ENCODE results near the gene PRICKLE2. TPM values are rescaled to one million over a fixed set of nuclear protein-coding genes. Genes with fewer than 3 reads are reported as not detected.

PRICKLE2 gene
- total RNA-seq, 1 donor from 2014 or later, result 5.1 TPM

DNA sequence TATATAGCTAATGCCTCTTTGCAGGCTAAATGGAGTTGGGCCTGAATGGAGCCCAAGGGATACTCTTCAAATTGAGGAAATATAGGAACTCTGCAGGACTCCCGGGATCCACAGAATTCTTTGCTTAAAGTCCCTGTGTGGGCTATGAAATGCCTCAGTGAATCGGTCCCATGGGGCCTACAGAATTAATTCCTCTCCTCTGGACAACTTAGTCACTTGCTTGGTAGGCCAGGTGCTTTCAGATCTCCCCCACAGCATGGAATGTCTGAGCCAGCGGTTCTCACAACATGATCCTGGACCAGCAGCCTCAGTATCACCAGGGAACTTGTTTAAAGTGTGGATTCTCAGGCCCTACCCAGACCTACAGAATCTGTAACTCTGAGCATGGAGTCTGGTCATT lies 15.1 kb upstream of the PRICKLE2 start:
- no peak for TF ChIP-seq CTCF (conservative IDR thresholded peaks at IDR 0.05; ENCODE audit: low read depth, low read length)
- DNase-seq (ENCODE audit: low read depth), result no peak
- H3K4me3 ChIP-seq (ENCODE audit: low read depth, low read length), result no peak overlapping the region

DNA sequence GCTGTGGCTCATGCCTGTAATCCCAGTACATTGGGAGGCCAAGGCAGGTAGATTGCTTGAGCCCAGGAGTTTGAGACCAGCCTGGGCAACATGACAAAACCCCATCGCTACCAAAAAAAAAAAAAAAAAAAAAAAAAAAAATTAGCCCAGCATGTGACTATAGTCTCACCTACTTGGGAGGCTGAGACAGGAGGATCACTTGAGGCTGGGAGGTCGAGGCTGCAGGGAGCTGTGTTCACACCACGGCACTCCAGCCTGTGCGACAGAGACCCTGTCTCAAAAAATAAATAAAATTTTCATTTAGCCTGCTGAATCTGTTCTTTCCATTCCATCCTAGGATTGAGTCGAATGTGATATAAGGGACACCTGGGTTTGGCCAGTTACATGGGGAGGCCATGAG lies 14.6 kb upstream of the PRICKLE2 start:
- no peak overlapping the region for H3K4me3 ChIP-seq (ENCODE audit: low read depth, low read length)
- TF ChIP-seq CTCF (conservative IDR thresholded peaks at IDR 0.05; ENCODE audit: low read depth, low read length), result no peak
- DNase-seq (ENCODE audit: low read depth), result no peak

DNA sequence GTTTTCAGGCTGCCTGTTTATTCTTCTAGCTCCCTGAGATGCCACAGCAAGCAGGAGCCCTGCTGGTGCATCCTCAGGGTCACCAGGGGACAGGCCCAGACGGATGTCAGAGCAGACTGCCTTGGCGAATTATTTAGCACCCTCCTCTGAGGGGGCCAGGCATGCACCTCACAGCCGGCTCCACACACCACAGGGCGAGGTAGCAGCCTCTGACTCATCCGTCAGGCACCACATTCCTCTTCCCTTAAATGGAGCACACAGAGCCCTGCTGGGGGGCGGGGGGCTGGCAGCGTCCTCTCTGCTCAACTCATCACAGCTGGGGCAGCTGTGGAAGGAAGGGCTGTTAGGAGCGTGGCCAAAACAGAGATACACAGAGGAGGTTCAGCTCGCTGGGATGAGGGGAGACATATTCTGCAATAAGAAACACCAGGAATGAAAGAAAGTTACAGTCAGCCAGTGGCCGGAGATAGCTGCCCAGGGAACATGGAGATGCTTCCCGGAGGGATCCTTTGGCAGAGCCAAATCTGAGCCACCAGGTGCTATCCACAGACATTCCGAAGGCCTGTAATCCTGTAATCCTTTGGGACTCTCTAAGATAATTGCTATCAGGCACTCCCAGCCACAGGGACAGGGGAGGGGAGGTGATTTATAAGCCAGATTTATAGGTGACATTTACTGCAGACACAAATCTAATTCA lies 13.9 kb upstream of the PRICKLE2 start:
- DNase-seq (ENCODE audit: low read depth), result no peak
- TF ChIP-seq CTCF (conservative IDR thresholded peaks at IDR 0.05; ENCODE audit: low read depth, low read length), result no peak
- H3K4me3 ChIP-seq (ENCODE audit: low read depth, low read length), result peak overlapping the region; percentile 16

- H3K4me3 ChIP-seq (ENCODE audit: low read depth, low read length), result no peak overlapping the region
- no peak for TF ChIP-seq CTCF (conservative IDR thresholded peaks at IDR 0.05; ENCODE audit: low read depth, low read length)
- DNase-seq (ENCODE audit: low read depth), result no peak
These were observed 11.8 kb upstream of the PRICKLE2 start for GRCh38 chr3:64237083-64237482.

DNA sequence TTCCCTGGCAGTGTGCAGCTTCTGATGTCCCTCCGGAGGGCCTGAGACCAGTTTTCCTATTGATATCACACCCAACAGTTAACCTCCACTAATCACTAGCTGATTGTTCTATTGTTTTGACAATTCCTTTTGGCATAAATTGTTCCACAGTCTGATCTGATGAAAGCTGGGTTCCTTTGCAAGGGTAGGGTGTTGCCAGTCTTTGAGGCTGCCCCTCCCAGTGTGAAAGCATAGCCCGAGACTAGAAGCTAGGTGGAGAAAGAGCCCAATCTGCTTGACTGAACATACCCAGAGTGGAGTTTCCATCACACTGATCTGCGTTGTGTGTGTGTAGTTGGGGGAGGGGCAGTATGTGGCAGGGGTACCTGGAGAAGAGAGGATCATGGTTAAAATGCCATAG lies 10.3 kb upstream of the PRICKLE2 start:
- no peak for DNase-seq (ENCODE audit: low read depth)
- no peak for TF ChIP-seq CTCF (conservative IDR thresholded peaks at IDR 0.05; ENCODE audit: low read depth, low read length)
- H3K4me3 ChIP-seq (ENCODE audit: low read depth, low read length), result no peak overlapping the region

GRCh38 chr3:64234571-64234970 lies 9.3 kb upstream of the PRICKLE2 start:
- no peak for DNase-seq (ENCODE audit: low read depth)
- TF ChIP-seq CTCF (conservative IDR thresholded peaks at IDR 0.05; ENCODE audit: low read depth, low read length), result no peak
- no peak overlapping the region for H3K4me3 ChIP-seq (ENCODE audit: low read depth, low read length)

- H3K4me3 ChIP-seq (ENCODE audit: low read depth, low read length), result no peak overlapping the region
- TF ChIP-seq CTCF (conservative IDR thresholded peaks at IDR 0.05; ENCODE audit: low read depth, low read length), result no peak
- DNase-seq (ENCODE audit: low read depth), result no peak
These were observed 7.6 kb upstream of the PRICKLE2 start for GRCh38 chr3:64232821-64233220.

Data from epithelial cell of proximal tubule (primary cell).